Muscle of arm (tissue), 14 donors: ENCODE results near the gene CHSY3. TPM values are rescaled to one million over a fixed set of nuclear protein-coding genes. Genes with fewer than 3 reads are reported as not detected.

Experiments used
- DNase-seq: peaks from one replicate; pipeline ENCODE4 v3.0.0-alpha.2; 2013
- long read RNA-seq, 11 donors: transcript quantifications; one replicate each; lab custom pipeline, GENCODE V29; 2026
- polyA plus RNA-seq, 12 donors: library from polyadenylated mRNA; unstranded; fragments of 120-200 nt; gene quantifications; one replicate each; pipeline ENCODE4 v1.2.1, GENCODE V29; 2013; ENCODE audit not compliant: insufficient read length in 12 of 12

Gene CHSY3
- 1 to 10 TPM in 11 of 12 donors, not detected in 1; 3.7 to 7.8 (median 5.2) TPM for polyA plus RNA-seq
- long read RNA-seq, donor 1: 0 reads
- long read RNA-seq, donor 2, partial matches to known transcripts: 6 of 6 reads
- long read RNA-seq, donor 2, other reads (novel, unspliced or antisense): 0 of 6 reads
- long read RNA-seq, donor 3: 0 reads
- long read RNA-seq, donor 4: 0 reads
- long read RNA-seq, donor 5: 0 reads
- long read RNA-seq, donor 6: 0 reads
- long read RNA-seq, donor 7: 0 reads
- long read RNA-seq, donor 8: 0 reads
- long read RNA-seq, donor 9, partial matches to known transcripts: 0 of 1 reads
- long read RNA-seq, donor 9, other reads (novel, unspliced or antisense): 0 of 1 reads
- long read RNA-seq, donor 10: 0 reads
- long read RNA-seq, donor 11: 0 reads

DNA sequence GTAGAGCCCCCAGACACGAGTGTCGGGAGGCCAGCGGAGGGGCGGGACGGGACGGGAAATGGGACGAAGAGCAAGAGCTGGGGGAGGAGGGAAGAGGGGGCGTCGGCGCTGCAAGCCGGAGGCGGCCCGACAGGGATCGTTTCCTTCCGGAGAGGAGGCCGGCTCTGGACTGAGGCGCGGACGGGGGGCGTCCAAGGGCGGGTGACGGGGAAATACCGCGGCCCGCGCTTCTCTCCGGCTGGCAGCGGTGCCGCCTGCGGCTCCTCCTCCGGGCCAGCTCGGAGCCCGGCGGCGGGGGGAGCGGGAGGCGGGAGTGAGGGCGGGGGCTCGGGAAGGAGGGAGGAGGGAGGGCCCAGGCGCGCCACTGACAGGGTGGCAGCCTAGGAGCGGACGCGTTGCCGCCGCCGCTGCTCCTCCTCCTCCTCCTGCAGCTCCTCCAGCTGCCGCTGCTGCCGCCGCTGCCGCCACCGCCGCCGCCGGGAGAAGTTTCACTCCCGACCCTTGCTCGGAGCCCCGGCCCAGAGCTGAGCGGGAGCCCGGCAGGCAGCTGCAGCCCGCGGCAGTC lies at the start of gene CHSY3:
TSS of gene CHSY3 (plus strand) at position 364 of the 565 bp plus-strand sequence.
- peak; percentile 81 for DNase-seq

DNA sequence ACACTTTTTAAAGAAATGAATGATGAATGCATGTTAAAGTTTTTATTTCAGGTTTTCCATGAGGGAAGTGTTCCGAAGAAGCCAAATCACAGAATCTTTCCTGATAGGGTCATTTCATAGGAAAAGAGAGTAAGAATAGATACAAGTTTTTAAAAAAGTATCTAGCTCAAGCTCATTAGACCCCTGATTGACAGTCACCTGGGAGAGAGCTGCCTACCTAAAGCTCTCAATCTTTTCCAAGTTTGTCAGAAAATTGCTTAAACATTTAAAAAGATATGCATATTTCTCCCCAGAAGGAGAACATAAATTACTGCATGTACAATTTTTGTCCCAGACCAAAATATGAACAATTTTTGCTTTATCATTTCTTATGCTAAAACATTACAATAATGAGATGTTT lies 47.9 kb upstream of the CHSY3 start:
- DNase-seq: no peak

DNA sequence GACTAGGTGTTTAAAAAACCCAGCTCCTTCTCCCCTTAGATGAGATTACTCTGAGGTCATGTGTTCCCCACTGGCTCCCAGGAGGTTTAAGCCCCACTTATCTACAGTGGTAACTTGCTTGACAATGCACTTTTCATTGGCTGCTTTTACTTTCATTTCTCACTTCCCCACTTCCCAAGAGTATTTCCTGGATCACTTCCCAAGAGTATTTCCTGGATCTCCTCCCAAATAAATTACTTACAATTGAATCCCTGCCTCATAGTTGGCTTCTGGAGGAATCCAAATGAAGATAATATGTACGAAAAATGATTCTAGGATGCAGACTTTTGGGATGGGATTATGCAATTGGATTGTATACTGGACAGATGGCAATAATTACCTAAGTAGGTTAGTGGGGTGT lies 47.1 kb upstream of the CHSY3 start:
- DNase-seq: peak; percentile 70

DNA sequence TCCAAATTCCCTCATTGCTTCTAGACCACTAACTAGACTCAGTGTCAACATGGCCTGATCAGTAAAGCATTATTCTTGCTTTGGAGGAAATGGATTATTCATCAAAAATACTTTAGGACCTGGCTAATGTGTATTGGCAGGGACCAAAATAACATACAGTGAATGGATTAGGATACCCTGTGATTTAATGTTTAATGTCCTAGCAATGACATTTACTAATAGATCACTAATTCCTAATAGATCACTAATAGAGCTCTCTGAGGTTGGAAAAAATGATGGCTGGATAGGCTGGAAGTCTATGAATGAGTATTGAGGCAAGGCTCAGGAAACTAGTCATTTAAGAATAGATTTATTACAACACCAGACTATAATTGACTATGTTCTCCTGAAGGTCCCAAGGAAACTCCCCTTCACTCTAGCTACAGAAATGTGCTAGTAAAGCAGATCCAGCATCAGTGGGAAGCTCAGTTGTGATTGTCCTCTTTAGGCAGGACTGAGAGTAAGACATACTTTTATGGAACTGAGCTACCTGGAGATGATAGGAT lies 46.1 kb upstream of the CHSY3 start:
- no peak for DNase-seq

DNA sequence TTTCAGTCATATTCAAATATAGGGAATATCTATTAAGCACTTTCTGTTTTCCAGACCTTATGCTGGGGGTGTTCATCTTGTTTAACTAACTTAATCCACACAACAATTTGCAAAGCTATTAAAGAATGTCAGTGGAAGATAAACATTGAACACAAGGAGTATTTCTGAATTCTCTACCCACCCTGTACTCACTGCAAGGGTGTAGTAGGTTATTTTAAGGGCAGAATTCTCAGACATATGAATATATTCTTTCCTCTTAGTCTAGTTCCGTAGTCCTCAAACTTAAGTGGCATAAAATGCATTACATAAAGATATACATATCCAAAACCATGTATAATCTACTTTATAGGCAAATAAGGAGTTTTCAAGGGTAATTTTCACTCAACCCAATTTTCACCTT lies 19.9 kb upstream of the CHSY3 start:
- no peak for DNase-seq

DNA sequence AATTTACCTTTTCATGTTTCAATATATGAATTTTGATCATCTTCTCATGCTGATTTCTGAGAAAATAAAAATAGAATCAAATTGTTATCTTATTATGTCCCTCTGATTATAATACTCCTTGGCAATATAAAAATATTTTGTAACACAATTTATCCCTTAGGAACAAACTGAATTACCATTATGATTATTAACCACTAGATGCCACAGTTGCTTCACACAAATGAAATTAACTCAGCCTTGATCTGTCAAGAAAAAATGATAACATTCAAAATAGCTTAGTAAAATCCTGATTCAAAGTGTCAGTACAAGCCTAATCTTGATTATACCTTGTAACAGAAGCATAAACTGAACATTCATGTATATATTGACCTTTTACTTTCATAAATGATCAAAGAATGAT lies 4.8 kb upstream of the CHSY3 start:
- DNase-seq: no peak

DNA sequence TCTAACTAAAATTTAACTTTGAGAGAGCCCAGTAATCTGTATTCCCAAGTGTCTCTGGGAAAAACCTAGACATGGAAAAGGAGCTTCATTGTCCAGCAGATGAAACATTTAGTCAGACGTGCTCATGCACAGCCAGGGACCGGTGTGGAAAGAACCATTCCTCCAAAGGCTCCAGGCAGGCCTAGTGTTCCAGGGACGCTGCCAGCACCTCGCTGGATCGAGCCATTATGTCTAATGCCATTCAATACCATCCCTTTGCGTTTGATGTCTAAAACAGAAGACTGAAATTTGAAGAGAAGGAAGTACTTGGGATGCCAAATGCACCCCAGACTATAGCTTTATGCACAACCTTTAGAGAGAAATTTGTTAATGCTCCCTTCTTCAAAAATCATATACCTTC lies 1.4 kb upstream of the CHSY3 start:
- DNase-seq: peak; percentile 26

DNA sequence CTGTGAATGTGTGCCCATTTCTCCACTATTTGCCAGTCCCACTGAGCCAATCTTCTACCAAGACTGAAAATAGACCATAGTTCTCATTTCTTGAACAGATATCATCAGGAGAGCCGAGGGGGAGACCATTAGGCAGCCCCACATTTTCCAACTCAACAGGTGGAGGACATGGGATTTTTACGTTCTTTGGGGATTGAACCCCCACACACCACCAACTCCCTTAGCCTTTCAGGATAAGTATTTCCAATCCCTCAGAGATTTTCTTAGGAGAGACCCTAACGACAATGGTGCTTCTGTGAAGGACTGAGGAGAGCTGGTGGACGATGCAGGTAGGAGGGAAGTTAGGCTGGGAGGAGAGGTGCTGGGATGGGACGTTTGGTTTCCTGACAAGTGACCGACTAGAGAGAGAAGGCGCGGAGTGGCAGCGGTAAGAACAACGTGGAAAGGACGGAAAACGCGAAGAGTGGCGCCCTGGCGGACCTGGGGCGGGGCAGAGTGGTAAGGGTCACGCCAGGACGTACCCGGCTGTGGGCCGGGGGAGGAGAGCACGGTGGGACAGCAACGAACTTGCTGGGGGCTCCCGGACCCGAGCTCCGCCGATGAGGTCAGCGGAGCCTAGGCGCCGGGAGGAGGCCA lies 681 bp upstream of the CHSY3 start:
- DNase-seq: peak; percentile 4

DNA sequence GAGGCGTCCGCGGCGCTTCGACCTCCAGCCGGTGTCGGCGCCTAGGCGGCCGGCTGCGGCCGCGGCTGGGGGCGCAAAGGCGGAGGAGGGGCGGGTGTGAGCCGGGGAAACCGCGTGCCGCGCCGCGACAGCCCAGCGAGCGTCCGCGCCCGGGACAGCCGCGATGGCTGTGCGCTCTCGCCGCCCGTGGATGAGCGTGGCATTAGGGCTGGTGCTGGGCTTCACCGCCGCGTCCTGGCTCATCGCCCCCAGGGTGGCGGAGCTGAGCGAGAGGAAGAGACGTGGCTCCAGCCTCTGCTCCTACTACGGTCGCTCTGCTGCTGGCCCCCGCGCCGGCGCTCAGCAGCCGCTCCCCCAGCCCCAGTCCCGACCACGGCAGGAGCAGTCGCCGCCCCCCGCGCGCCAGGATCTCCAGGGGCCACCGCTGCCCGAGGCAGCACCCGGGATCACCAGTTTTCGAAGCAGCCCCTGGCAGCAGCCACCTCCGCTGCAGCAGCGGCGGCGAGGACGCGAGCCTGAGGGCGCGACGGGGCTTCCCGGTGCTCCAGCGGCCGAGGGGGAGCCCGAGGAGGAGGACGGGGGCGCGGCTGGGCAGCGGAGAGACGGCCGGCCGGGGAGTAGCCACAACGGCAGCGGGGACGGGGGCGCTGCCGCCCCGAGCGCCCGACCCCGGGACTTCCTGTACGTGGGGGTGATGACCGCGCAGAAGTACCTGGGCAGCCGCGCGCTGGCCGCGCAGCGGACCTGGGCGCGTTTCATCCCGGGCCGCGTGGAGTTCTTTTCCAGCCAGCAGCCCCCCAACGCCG lies 605 bp downstream of the CHSY3 start:
- DNase-seq: peak; percentile 19

DNA sequence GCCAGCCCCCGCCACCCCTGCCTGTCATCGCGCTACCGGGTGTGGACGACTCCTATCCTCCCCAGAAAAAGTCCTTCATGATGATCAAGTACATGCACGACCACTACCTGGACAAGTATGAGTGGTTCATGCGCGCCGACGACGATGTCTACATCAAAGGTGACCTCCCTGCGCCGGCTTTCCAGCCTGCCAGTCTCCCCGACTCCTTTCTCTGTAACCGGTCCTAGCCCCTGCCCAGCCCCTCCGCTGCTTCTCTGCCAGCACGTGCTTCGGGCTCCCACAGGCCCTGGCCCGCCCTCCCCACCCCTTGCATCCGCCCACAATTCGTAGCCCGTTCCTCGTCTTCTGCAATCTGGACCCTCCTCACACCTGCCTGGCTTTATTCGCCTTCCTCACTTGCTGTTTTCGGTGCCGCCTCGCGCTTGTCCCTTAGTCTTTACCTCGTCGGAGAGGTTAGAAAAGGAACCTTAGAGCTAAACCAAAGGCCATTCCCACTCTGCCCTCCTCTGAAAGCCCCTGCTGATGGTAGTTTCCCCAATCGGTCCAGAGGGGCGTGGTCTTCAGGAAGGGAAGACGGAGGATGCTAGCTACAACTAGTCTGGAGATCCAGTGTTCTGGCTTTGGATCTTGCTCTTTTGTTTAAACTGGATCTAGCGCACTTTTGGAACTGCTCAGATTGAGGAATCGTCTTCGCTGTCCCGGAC lies 1.4 kb downstream of the CHSY3 start:
- peak; percentile 30 for DNase-seq

DNA sequence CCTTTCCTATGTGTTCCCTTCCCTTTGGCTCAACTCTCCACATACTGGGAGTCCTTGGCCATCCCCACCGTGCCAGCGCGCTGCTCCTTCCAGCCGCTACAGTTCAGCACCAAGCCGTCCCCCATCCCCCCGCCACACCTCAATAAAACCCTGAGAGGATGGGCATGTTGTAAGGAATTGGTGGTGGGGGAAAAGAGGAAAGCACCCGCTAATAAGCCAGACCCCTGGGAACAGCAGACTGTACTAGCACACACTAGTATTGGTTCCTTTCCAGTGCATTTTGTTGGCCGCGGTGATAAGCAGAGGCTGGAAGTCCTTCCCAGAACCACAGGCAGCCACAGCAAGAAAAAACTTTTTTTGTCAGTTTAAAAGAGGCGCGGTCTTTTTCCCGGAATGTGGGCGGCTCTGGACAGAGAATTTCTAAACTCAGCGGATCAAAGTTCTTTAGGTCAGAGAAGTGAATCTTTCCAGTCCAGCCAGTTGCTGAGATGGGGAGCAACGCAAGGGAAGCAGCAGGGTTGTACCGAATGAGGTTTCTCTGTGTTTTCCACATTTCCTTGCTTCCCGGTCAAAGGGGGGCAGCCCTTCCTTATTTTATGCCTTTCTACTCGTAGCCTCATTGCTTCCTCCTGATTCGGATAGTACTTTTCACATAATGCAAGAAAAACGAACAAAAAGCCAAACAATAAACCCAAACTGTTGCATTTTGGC lies 2.1 kb downstream of the CHSY3 start:
- DNase-seq: peak; percentile 48

DNA sequence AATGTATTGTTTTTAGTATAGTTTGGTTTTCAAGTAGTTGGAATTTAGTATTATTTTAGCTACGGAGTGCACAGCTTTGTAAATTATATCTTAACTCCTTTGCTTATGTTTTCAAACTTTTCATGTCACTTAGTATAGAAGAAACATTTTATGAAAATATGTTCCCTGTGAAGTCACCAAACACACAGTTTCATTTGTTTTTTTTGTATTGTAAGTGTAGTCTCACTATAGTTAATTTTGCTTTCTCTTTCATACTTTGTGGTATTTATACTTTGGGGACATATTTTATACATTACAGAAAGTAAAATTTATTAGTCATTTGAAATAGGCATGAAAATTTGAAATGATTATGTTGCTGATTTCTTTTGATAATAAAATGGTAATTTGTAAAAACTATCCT lies 5.0 kb downstream of the CHSY3 start:
- DNase-seq: no peak

DNA sequence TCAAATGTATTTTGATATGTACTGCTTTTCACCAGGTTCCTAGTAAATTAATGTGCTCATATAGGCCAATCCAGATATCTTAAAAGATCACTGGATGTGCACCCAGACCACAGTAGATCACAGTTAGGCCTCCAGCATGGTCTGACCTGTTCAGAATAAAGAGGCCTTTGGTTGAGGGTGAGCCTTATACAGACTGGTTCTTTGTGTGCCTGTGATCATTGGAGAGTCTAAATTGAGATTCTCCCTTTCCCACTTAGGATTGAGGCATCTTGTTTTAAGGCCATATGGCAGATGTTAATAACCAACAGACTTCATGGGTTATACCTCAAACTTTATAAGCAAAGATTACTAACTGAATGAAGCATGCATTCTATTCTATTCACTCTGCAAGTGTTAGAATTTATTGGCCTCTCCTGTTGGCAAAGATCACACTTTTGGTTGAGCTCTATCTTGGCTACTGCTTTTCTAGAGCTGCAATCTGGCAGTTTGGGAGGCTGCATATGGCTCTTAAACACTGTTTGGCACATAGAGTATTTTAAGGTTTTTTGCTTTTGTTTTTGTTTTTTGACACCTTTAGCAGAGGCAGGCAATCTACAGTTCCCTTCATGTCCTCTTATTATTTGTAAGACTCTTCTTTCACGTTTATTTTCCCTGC lies 8.5 kb downstream of the CHSY3 start:
- no peak for DNase-seq

DNA sequence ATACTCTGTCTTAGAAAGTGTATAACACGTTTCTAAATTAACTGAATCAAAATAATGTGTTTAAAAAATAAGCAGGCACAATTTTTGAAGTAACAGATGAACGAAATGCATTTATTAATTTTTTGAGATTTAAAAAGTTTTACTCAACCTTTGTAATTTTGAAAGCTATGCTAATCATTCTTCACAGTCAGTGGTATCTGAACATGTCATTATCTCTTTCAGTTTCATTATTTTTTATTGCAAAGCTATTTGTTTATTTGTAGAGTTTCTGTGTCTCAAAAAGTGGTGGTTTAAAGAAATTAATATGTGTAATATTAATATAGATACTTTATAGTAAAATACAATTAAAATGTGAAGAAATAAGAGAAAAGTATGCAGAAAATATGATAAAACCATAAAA lies 11.2 kb downstream of the CHSY3 start:
- DNase-seq: no peak

DNA sequence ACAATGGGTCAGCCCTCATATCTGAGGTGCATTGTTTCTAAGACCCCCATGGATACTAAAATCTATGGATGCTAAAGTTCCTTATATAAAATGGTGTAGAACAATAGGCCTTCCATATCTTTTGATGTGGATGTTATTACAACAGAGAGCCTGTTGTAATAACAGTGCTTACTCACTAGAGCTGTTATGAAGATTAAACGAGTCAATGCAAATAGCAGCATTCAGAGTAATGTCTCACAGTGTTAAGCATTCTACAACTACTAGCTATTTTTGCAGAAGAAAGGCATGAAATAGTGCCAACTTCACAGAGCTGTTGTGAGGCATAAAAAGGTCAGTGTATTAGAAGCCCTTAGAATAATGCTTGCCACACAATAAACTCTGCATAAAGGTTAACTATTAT lies 13.0 kb downstream of the CHSY3 start:
- DNase-seq: no peak

DNA sequence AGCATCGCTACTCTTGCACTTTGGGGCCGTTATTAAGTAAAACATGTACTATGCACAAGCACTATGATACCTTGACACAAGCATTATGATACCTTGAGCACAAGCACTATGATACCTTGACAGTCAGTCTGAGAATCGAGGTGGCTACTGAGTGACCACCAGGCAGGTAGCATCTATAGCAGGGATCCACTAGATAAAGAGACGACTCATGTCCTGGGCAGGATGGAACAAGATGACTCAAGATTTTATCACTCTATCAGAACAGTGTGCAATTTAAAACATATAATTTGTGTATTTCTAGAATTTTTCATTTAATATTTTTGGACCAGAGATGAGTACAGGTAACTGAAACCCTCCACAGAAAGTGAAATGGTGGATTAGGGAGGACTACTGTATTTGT lies 16.9 kb downstream of the CHSY3 start:
- no peak for DNase-seq

DNA sequence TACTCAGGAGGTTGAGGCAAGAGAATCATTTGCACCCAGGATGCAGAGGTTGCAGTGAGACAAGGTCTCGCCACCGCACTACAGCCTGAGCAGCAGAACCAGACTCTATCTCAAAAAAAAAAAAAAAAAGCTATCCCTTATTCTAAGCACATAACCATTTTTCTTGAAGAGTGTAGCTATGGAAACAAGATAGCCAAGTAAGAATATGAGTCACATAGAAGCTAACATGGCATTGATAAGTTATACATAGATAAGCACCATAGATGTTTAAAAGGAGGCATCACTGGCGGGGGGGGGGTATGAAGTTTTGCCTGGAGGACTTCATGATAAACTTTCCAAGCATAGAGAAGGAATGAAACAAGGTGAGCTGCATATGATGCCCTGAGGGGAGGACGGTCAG lies 26.0 kb downstream of the CHSY3 start:
- DNase-seq: no peak

DNA sequence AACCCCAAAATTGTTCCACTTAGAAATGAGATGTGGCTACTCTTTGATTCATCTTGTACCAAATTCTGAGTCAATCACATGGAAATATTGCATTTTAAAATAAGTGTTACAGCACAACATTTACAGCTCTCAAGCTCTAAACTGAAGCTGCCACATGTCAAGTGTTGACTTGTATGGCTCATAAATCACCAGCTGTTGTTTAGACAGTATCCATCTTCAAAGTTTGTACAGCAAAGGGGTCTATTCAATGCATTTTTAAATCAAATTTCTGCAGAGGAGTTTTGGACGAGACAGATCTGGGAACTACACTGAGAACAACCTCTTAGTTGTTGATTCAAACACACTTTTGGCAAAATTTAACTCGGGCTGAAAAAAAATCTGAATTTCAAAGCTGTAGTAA lies 31.4 kb downstream of the CHSY3 start:
- DNase-seq: no peak

DNA sequence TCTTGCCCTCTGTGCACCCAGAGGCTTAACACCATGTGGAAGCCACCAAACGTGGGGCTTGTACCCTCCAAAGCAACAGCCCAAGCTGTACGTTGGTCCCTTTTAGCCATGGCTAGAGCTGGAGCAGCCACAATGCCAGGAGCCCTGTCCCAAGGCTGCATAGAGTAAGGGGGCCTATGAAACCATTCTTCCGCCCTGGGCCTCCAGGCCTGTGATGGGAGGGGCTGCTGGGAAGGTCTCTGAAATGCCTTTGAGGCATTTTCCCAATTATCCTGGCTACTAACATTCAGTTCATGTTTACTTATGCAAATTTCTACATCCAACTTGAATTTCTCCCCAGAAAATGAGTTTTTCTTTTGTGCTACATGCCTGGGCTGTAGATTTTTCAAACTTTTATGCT lies 33.8 kb downstream of the CHSY3 start:
- no peak for DNase-seq

DNA sequence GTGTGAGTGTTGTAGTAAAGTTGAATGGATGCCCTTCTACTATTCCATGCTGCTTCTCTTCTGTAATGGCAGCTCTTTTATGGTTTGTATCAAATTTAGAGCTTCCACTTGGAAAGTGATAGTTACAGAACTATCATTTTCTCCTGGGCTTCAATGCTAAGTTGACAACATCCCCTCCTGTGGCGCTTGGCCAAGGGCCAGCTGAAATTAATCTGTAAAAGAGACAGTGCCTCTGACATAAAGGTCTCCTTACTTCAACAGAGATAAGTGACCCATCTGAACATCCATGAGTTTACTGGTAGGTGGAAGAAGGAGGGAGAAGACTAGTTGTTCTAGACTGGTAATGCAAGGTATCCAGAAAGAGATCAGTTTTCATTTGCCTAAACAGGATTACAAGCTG lies 39.7 kb downstream of the CHSY3 start:
- DNase-seq: no peak
